Duodenal mucosa (tissue), 2 donors: ENCODE results near the gene C2CD3.
A peak's percentile ranks its signal among the peaks of the same experiment; 100 is the strongest.

ENCODE experiments used
- H3K27ac ChIP-seq: one replicate; pipeline ENCODE4 v1.7.0; 2013; ENCODE audit warnings: low read depth, low read length
- H3K27me3 ChIP-seq, 2 donors: one replicate each; pipeline ENCODE4 v1.7.0; 2013; ENCODE audit warnings: low read length in 2 of 2, control low read depth in 1 of 2; ENCODE audit not compliant: insufficient read depth in 2 of 2, control insufficient read depth in 1 of 2
- H3K36me3 ChIP-seq, 2 donors: one replicate each; pipeline ENCODE4 v1.7.0; 2013; ENCODE audit warnings: low read length in 2 of 2, control low read depth in 1 of 2; ENCODE audit not compliant: insufficient read depth in 2 of 2, control insufficient read depth in 1 of 2
- H3K4me1 ChIP-seq, 2 donors: one replicate each; pipeline ENCODE4 v1.7.0; 2013; ENCODE audit warnings: low read length in 2 of 2, control low read depth in 1 of 2; ENCODE audit not compliant: insufficient read depth in 2 of 2, control insufficient read depth in 1 of 2
- H3K4me3 ChIP-seq, 2 donors: one replicate each; pipeline ENCODE4 v1.7.0; 2013; ENCODE audit warnings: low read length in 2 of 2, low read depth in 1 of 2
- H3K9ac ChIP-seq, 2 donors: one replicate each; pipeline ENCODE4 v1.7.0; 2013; ENCODE audit warnings: low read length in 2 of 2, low read depth in 1 of 2
- H3K9me3 ChIP-seq, 2 donors: one replicate each; pipeline ENCODE4 v1.7.0; 2013; ENCODE audit warnings: low read length in 2 of 2, control low read depth in 1 of 2; ENCODE audit not compliant: control insufficient read depth in 1 of 2

The C2CD3 gene

GRCh38 chr11:74055938-74056337 lies 114.9 kb downstream of the C2CD3 start:
- Histone ChIP-seq H3K9ac (no peak overlapping the region), H3K36me3 (peaks cover 0 to 9% of the 10 kb centered on the region in 2 donors), H3K27ac (no peak overlapping the region)

GRCh38 chr11:74050465-74050864 lies 120.3 kb downstream of the C2CD3 start:
- Histone ChIP-seq H3K27ac (no peak overlapping the region), H3K27me3 (no peaks in the 10 kb centered on the region), H3K9ac (no peak overlapping the region), H3K4me3 (no peak overlapping the region), H3K9me3 (no peaks in the 10 kb centered on the region), H3K4me1 (no peaks in the 10 kb centered on the region), H3K36me3 (peaks cover 3 to 30% of the 10 kb centered on the region in 2 donors)

More at GRCh38 chr11:74055938-74056337, 114.9 kb downstream of the C2CD3 start:
- Histone ChIP-seq H3K4me1 (no peaks in the 10 kb centered on the region), H3K27me3 (no peaks in the 10 kb centered on the region), H3K9me3 (no peaks in the 10 kb centered on the region), H3K4me3 (no peak overlapping the region)

- Histone ChIP-seq H3K36me3 (peaks cover 3 to 36% of the 10 kb centered on the region in 2 donors), H3K27ac (no peak overlapping the region), H3K9me3 (no peaks in the 10 kb centered on the region), H3K9ac (no peak overlapping the region), H3K4me1 (no peaks in the 10 kb centered on the region), H3K27me3 (no peaks in the 10 kb centered on the region), H3K4me3 (no peak overlapping the region)
These were observed 121.8 kb downstream of the C2CD3 start for GRCh38 chr11:74048993-74049392.

- Histone ChIP-seq H3K4me3 (no peak overlapping the region), H3K9me3 (no peaks in the 10 kb centered on the region), H3K9ac (no peak overlapping the region), H3K27me3 (no peaks in the 10 kb centered on the region), H3K36me3 (peaks cover 13 to 43% of the 10 kb centered on the region in 2 donors), H3K4me1 (no peaks in the 10 kb centered on the region), H3K27ac (no peak overlapping the region)
These were observed 126.3 kb downstream of the C2CD3 start for GRCh38 chr11:74044538-74044937.

GRCh38 chr11:74043450-74043849 lies 127.4 kb downstream of the C2CD3 start:
- Histone ChIP-seq H3K36me3 (peaks cover 13 to 45% of the 10 kb centered on the region in 2 donors), H3K9ac (no peak overlapping the region), H3K4me3 (no peak overlapping the region), H3K4me1 (no peaks in the 10 kb centered on the region), H3K9me3 (no peaks in the 10 kb centered on the region), H3K27me3 (no peaks in the 10 kb centered on the region), H3K27ac (no peak overlapping the region)

GRCh38 chr11:74037309-74037708 lies 133.5 kb downstream of the C2CD3 start:
- Histone ChIP-seq H3K27ac (no peak overlapping the region), H3K9me3 (no peaks in the 10 kb centered on the region), H3K4me1 (no peaks in the 10 kb centered on the region), H3K4me3 (no peak overlapping the region), H3K27me3 (no peaks in the 10 kb centered on the region), H3K9ac (no peak overlapping the region), H3K36me3 (peaks cover 31 to 69% of the 10 kb centered on the region in 2 donors)

GRCh38 chr11:74035264-74035663 lies 135.5 kb downstream of the C2CD3 start:
- Histone ChIP-seq H3K4me1 (no peaks in the 10 kb centered on the region), H3K27me3 (no peaks in the 10 kb centered on the region), H3K9me3 (no peaks in the 10 kb centered on the region), H3K36me3 (peaks cover 21 to 69% of the 10 kb centered on the region in 2 donors), H3K4me3 (no peak overlapping the region), H3K27ac (no peak overlapping the region), H3K9ac (no peak overlapping the region)

- no peaks in the 10 kb centered on the region for H3K27me3 ChIP-seq
- H3K4me1 ChIP-seq: no peaks in the 10 kb centered on the region
- H3K9ac ChIP-seq: no peak overlapping the region
- no peaks in the 10 kb centered on the region for H3K9me3 ChIP-seq
- H3K27ac ChIP-seq: no peak overlapping the region
- no peak overlapping the region for H3K4me3 ChIP-seq
- H3K36me3 ChIP-seq: peaks cover 25 to 67% of the 10 kb centered on the region in 2 donors
These were observed 137.8 kb downstream of the C2CD3 start for GRCh38 chr11:74033046-74033445.

GRCh38 chr11:74030723-74031676 lies 139.8 kb downstream of the C2CD3 start:
- H3K27me3 ChIP-seq: no peaks in the 10 kb centered on the region
- no peaks in the 10 kb centered on the region for H3K4me1 ChIP-seq
- no peak overlapping the region for H3K27ac ChIP-seq
- no peaks in the 10 kb centered on the region for H3K9me3 ChIP-seq
- peaks cover 25 to 52% of the 10 kb centered on the region in 2 donors for H3K36me3 ChIP-seq
- no peak overlapping the region for H3K9ac ChIP-seq
- no peak overlapping the region for H3K4me3 ChIP-seq

GRCh38 chr11:74025467-74026166 lies 145.2 kb downstream of the C2CD3 start:
- Histone ChIP-seq H3K27me3 (no peaks in the 10 kb centered on the region), H3K9me3 (no peaks in the 10 kb centered on the region), H3K4me1 (peaks cover 12 to 18% of the 10 kb centered on the region in 2 donors), H3K36me3 (peaks cover 4 to 24% of the 10 kb centered on the region in 2 donors), H3K27ac (no peak overlapping the region), H3K9ac (peak overlapping the region in 1 of 2 donors; percentile 12), H3K4me3 (no peak overlapping the region)
